Measurements from ENCODE around the gene TPSB2.
"Not testable (repeated sequence)": the region's sequence is repeated elsewhere in the genome, so short reads cannot be mapped to it uniquely, and the experiment has no call there.

Gene TPSB2

GRCh38 chr16:1230084-1230470 lies at the start of gene TPSB2:
TPSB2 (minus strand) TSS chr16:1230184; CDS start chr16:1229951, 233 bp downstream.
- not testable (repeated sequence) for DNase-seq

GRCh38 chr16:1279081-1279944 lies 49.3 kb upstream of the TPSB2 start:
- no peak for DNase-seq

- no peak for DNase-seq
These were observed 48.5 kb upstream of the TPSB2 start for GRCh38 chr16:1278477-1278876.

- no peak for DNase-seq
These were observed 47.8 kb upstream of the TPSB2 start for GRCh38 chr16:1277617-1278282.

- DNase-seq, result no peak
These were observed 47.2 kb upstream of the TPSB2 start for GRCh38 chr16:1277151-1277598.

- DNase-seq, result no peak
These were observed 46.5 kb upstream of the TPSB2 start for GRCh38 chr16:1276580-1276878.

- DNase-seq, result no peak
These were observed 46.0 kb upstream of the TPSB2 start for GRCh38 chr16:1275791-1276579.

GRCh38 chr16:1274767-1275166 lies 44.8 kb upstream of the TPSB2 start:
- no peak for DNase-seq

- DNase-seq, result no peak
These were observed 43.8 kb upstream of the TPSB2 start for GRCh38 chr16:1273816-1274215.

- no peak for DNase-seq
These were observed 42.6 kb upstream of the TPSB2 start for GRCh38 chr16:1272453-1273198.

- not testable (repeated sequence) for DNase-seq
These were observed 41.9 kb upstream of the TPSB2 start for GRCh38 chr16:1271724-1272413.

- DNase-seq, result no peak
These were observed 41.4 kb upstream of the TPSB2 start for GRCh38 chr16:1271380-1271723.

- DNase-seq, result not testable (repeated sequence)
These were observed 39.4 kb upstream of the TPSB2 start for GRCh38 chr16:1269418-1269817.

- no peak for DNase-seq
These were observed 35.8 kb upstream of the TPSB2 start for GRCh38 chr16:1265826-1266225.

- no peak for DNase-seq
These were observed 35.2 kb upstream of the TPSB2 start for GRCh38 chr16:1265090-1265630.

- no peak for DNase-seq
These were observed 34.5 kb upstream of the TPSB2 start for GRCh38 chr16:1264345-1265089.

GRCh38 chr16:1263591-1264344 lies 33.8 kb upstream of the TPSB2 start:
- no peak for DNase-seq

GRCh38 chr16:1262846-1263221 lies 32.9 kb upstream of the TPSB2 start:
- DNase-seq, result no peak

- no peak for DNase-seq
These were observed 32.3 kb upstream of the TPSB2 start for GRCh38 chr16:1262210-1262845.
